Upper lobe of left lung (tissue), 6 donors: ENCODE measurements around the gene TIPARP. TPM values are rescaled to one million over a fixed set of nuclear protein-coding genes. Genes with fewer than 3 reads are reported as not detected.

Experiments used
- ATAC-seq, 2 donors: fragments of 200-7000 bp; cut with Tn5 transposase; one replicate each; pipeline ENCODE4 v1.9.1; 2022; ENCODE audit warnings: mild to moderate bottlenecking in 2 of 2, moderate library complexity in 2 of 2; ENCODE audit not compliant: low FRiP score in 2 of 2
- DNase-seq, 2 donors: peaks; one replicate each; pipeline ENCODE4 v3.0.0-alpha.2; 2019 to 2020
- H3K27ac ChIP-seq, 4 donors: fragments of 200-600 bp; sonication (generic); one replicate each; pipeline ENCODE4 v1.5.1; 2016 to 2019
- H3K27me3 ChIP-seq, 4 donors: fragments of 200-600 bp; sonication (generic); one replicate each; pipeline ENCODE4 v1.5.1; 2017 to 2019
- H3K36me3 ChIP-seq, 4 donors: fragments of 200-600 bp; sonication (generic); one replicate each; pipeline ENCODE4 v1.5.1; 2016 to 2019
- H3K4me1 ChIP-seq, 4 donors: fragments of 200-600 bp; sonication (generic); one replicate each; pipeline ENCODE4 v1.5.1; 2018 to 2019
- H3K4me3 ChIP-seq, 4 donors: fragments of 200-600 bp; sonication (generic); one replicate each; pipeline ENCODE4 v1.5.1; 2017 to 2019; ENCODE audit warnings: mild to moderate bottlenecking in 2 of 4, moderate library complexity in 1 of 4
- H3K9me3 ChIP-seq, 4 donors: fragments of 200-600 bp; sonication (generic); one replicate each; pipeline ENCODE4 v1.5.1; 2018 to 2019
- EP300 ChIP-seq, 4 donors: sonication (generic); formaldehyde crosslinking; IDR thresholded peaks; one replicate each; pipeline ENCODE4 v1.5.1; 2017; ENCODE audit warnings: antibody characterized with exemption in 4 of 4, control low read depth in 2 of 4
- POLR2A ChIP-seq, 4 donors: fragments of 450-650 bp; IDR thresholded peaks; one replicate each; pipeline ENCODE4 v1.5.1; 2016 to 2017; ENCODE audit warnings: antibody characterized with exemption in 4 of 4, mild to moderate bottlenecking in 2 of 4
- POLR2AphosphoS5 ChIP-seq, 2 donors: sonication (generic); formaldehyde crosslinking; IDR thresholded peaks; one replicate each; pipeline ENCODE4 v1.5.1; 2017; ENCODE audit warnings: antibody characterized with exemption in 2 of 2
- WGBS, 2 donors: methylation state at CpG; one replicate each; pipeline ENCODE4 v1.1.5; 2017 to 2018; 5-methylcytosine and 5-hydroxymethylcytosine counted together
- total RNA-seq, 6 donors: library from RNA; depleted of rRNA in 4 of 6; stranded (reverse); fragments of >200 nt in 4 of 6; gene quantifications; one replicate each; pipeline versions ENCODE4 v1.1.0 to v1.2.1, GENCODE V29; 2016 to 2021
- TF ChIP-seq, protein P1 (sequence below), 6 experiments: fragments of 450-650 bp in 4 of 6; fragments of 200-600 bp in 2 of 6; sonication (generic) in 2 of 6; IDR thresholded peaks; one replicate each; pipeline ENCODE4 v1.5.1; 2016 to 2019; ENCODE audit warnings: antibody characterized with exemption in 6 of 6
- donor health status: DM: no; HTN: no; CAD: no; lungs with moderate emphysema.
- donor health status: DM: no; HTN: yes; CAD: no; lungs with severe emphysema.

The TIPARP gene
- total RNA-seq, 6 donors from 2014 or later: 21.5 to 84.7 (median 50.6) TPM

DNA sequence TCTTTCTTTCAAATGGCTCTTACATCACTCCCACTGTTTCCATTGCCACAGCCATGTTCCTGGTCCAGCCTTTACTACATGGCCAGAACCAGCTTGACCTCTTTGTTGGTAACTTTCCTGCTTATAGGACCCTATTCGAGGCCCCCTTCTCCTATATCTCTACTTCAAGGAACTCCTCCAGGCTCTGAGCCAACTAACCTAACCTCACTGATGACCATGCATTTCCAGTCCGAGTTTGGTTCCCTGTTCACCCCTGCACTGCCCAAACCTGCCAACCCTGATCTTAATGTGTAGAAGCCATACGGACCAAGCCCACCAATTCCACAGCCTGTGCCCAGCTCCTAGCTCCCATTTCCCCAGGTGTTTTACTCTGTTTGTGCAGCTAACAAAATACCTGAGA, 38.4 kb upstream of the TIPARP start:
- Histone ChIP-seq H3K9me3 (no peaks in the 10 kb centered on the region), H3K4me1 (peaks cover 0 to 15% (median 5%) of the 10 kb centered on the region in 4 donors)
- no peak for DNase-seq

DNA sequence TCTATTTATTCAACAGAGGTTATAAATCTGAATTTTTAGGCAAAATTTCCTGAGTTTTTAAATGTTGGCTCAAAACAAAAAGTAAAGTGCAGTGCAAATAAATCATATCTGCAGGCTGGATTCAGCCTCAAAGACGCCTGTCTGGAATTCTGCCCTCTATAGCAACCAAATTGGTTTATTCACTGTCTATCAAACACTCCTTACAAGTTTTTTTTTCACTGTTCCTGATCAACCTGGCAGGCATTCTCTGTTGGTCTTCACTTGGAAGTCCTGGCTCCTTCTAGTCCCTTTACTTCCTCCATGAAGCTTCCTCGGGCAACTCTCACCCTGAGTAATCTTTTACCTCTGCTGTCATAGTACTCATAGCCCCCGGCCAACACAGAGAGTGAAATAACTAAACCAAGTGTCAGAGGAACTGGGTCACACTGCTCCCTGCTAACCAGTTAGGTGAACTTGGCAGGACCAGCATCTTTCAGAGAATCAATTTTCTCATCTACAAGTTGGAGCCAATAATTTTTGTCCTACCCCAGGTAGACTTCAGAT, 36.8 kb upstream of the TIPARP start:
- ATAC-seq (no peak), DNase-seq (no peak)
- 47 to 61% methylated on average over 3 of the region's 3 CpGs for WGBS, 2 donors
- Histone ChIP-seq H3K27ac (no peak overlapping the region), H3K27me3 (no peaks in the 10 kb centered on the region), H3K4me1 (peaks cover 0 to 15% (median 4%) of the 10 kb centered on the region in 4 donors), H3K4me3 (no peak overlapping the region), H3K9me3 (no peaks in the 10 kb centered on the region), H3K36me3 (no peaks in the 10 kb centered on the region)
- TF ChIP-seq EP300 (IDR thresholded peaks at IDR 0.05): no peak

More for the DNA sequence above, 38.4 kb upstream of the TIPARP start:
- Histone ChIP-seq H3K27me3 (no peaks in the 10 kb centered on the region), H3K36me3 (no peaks in the 10 kb centered on the region), H3K27ac (no peak overlapping the region), H3K4me3 (no peak overlapping the region)
- no peak for ATAC-seq
- TF ChIP-seq POLR2AphosphoS5 (IDR thresholded peaks at IDR 0.05): no peak
- TF ChIP-seq EP300 (IDR thresholded peaks at IDR 0.05): no peak
- TF ChIP-seq POLR2A (IDR thresholded peaks at IDR 0.05): no peak
- TF ChIP-seq, protein P1, sequence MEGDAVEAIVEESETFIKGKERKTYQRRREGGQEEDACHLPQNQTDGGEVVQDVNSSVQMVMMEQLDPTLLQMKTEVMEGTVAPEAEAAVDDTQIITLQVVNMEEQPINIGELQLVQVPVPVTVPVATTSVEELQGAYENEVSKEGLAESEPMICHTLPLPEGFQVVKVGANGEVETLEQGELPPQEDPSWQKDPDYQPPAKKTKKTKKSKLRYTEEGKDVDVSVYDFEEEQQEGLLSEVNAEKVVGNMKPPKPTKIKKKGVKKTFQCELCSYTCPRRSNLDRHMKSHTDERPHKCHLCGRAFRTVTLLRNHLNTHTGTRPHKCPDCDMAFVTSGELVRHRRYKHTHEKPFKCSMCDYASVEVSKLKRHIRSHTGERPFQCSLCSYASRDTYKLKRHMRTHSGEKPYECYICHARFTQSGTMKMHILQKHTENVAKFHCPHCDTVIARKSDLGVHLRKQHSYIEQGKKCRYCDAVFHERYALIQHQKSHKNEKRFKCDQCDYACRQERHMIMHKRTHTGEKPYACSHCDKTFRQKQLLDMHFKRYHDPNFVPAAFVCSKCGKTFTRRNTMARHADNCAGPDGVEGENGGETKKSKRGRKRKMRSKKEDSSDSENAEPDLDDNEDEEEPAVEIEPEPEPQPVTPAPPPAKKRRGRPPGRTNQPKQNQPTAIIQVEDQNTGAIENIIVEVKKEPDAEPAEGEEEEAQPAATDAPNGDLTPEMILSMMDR (IDR thresholded peaks at IDR 0.05): no peak
- WGBS, 2 donors: 50 to 63% methylated on average over 3 of the region's 3 CpGs

DNA sequence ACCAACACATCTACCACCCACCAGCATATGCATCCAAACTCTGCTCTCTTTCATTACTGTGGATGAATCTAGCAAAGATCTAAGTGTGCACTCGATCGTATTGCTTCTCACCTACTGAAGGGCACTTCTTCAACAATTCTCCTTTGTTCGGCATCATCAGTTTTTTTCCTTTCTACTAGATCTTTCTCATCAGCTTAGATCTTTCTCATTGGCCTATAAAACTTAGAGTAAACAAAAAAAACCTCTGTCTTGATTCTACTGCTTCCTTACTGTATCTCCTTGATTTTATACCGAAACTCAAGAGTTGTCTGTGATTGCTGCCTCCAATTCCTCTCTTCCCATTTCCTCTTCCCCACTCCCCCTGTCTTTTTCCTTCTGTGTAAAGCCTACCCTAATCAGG, 36.1 kb upstream of the TIPARP start:
- Histone ChIP-seq H3K36me3 (no peaks in the 10 kb centered on the region), H3K4me3 (no peak overlapping the region), H3K4me1 (peaks cover 4 to 20% (median 11%) of the 10 kb centered on the region in 4 donors), H3K9me3 (no peaks in the 10 kb centered on the region), H3K27ac (no peak overlapping the region), H3K27me3 (no peaks in the 10 kb centered on the region)
- WGBS, 2 donors: 73 to 94% methylated on average over 3 to 4 of the region's 4 CpGs
- DNase-seq: no peak
- no peak for ATAC-seq
- TF ChIP-seq POLR2A (IDR thresholded peaks at IDR 0.05): no peak
- TF ChIP-seq, protein P1 (IDR thresholded peaks at IDR 0.05): no peak
- TF ChIP-seq EP300 (IDR thresholded peaks at IDR 0.05): no peak
- TF ChIP-seq POLR2AphosphoS5 (IDR thresholded peaks at IDR 0.05): no peak

DNA sequence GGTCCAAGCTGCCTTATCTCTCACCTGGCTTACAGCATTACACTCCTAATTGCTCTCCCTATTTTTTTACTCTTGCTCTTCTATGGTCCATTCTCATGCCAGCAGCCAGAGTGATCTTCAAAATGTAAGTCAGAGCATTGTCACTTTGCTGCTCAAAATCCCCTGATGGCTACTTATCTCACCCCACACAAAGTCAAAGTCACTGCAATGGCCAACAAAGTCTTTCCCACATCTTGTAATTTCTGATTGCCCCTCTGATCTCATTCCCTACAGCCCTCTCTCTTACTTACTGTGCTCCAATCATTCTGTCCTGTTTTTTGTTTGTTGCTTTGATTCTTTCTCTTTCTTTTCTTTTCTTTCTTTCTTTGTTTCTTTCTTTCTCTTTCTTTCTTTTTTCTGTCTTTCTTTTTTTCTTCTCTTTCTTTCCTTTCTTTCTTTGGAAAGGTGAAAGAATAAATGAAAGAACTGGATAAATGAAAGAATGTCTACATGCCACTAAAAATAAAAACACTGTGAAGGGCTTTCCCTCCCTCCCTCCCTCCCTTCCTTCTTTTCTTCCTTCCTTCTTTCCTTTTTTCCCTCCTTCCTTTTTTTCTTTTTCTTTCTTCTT, 34.9 kb upstream of the TIPARP start:
- no peak for ATAC-seq
- no peak overlapping the region for H3K27ac ChIP-seq
- TF ChIP-seq EP300 (IDR thresholded peaks at IDR 0.05) (no peak), POLR2A (IDR thresholded peaks at IDR 0.05) (no peak), POLR2AphosphoS5 (IDR thresholded peaks at IDR 0.05) (no peak)
- TF ChIP-seq, protein P1 (IDR thresholded peaks at IDR 0.05): no peak
- H3K4me3 ChIP-seq: no peak overlapping the region
- H3K4me1 ChIP-seq: peaks cover 13 to 19% (median 16%) of the 10 kb centered on the region in 4 donors
- no peaks in the 10 kb centered on the region for H3K9me3 ChIP-seq
- no peaks in the 10 kb centered on the region for H3K27me3 ChIP-seq
- no peaks in the 10 kb centered on the region for H3K36me3 ChIP-seq
- no peak for DNase-seq

DNA sequence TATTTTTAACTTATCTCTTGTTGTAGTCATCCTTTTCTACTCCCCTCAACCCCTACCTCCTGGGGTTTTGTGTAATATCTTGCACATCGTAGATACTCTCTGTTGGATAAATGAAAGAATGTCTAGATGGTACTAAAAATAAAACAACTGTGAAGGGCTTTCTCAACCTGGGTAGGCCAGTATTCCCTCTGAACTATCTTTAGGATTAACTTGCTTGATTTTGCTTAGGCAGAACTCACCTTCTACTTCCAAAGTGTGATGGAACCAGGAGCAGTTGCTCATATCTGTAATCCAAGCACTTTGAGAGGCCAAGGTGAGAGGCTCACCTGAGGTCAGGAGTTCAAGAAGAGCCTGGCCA, 32.8 kb upstream of the TIPARP start:
- H3K27me3 ChIP-seq: no peaks in the 10 kb centered on the region
- WGBS, 2 donors: 0 to 89% methylated on average over 1 of the region's 1 CpG
- H3K36me3 ChIP-seq: no peaks in the 10 kb centered on the region
- no peaks in the 10 kb centered on the region for H3K9me3 ChIP-seq
- TF ChIP-seq EP300 (IDR thresholded peaks at IDR 0.05) (no peak), POLR2A (IDR thresholded peaks at IDR 0.05) (no peak), POLR2AphosphoS5 (IDR thresholded peaks at IDR 0.05) (no peak)
- TF ChIP-seq, protein P1 (IDR thresholded peaks at IDR 0.05): no peak
- no peak overlapping the region for H3K4me3 ChIP-seq
- DNase-seq (no peak), ATAC-seq (no peak)
- H3K4me1 ChIP-seq: peaks cover 13 to 16% (median 15%) of the 10 kb centered on the region in 4 donors
- no peak overlapping the region for H3K27ac ChIP-seq
